GM19455 (cell line): ENCODE data around the gene ARV1.
A peak's percentile ranks its signal among the peaks of the same experiment; 100 is the strongest.
"Not testable (repeated sequence)": the region's sequence is repeated elsewhere in the genome, so short reads cannot be mapped to it uniquely, and the experiment has no call there.

Source experiments
- ATAC-seq: cut with Tn5 transposase; IDR thresholded peaks from one replicate; pipeline ENCODE4 v1.9.1; 2021; ENCODE audit not compliant: unreplicated experiment

ARV1 gene

DNA sequence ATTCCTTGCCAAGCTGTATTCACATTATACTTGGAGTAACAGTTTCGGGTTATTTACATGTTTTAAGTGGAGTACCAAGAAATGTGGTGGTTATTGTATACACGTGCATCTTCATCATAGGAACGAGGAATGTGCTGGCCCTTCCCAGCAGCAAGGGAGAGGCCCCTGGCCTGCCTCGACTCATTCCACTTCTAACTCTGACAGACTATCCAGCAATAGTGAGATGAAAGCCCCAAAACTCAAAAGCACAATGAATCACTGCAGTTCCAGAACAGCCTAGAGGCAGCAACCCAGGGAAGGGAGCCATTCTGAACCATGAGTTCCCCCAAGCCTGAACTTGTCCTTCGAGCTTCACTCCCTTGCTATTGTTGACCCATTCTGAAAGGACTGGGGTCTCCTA, 38.1 kb downstream of the ARV1 start:
- no peak for ATAC-seq

GRCh38 chr1:231019711-231020110, 40.8 kb downstream of the ARV1 start:
- no peak for ATAC-seq

DNA sequence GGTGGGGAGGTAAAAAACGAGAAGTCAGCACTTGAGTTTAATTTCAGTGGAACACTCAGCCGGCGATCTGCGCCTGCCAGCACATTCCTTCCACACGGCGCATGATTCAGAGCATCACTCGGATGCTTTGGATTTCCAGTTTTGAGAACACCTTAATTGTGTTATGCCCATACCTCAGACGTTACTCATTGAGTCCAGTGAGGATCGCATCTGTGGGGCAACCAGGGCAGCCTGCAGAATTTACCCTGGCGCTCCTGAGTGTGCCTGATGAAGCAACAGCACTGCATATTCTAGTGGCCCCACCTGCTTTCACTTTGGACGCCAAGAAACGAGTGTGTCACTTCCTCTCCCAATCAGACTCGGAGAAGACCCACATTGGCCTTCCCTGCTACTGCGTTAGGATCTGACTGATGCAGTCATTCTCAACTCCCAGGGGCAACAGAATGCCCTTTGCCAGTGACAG, 41.3 kb downstream of the ARV1 start:
- no peak for ATAC-seq

DNA sequence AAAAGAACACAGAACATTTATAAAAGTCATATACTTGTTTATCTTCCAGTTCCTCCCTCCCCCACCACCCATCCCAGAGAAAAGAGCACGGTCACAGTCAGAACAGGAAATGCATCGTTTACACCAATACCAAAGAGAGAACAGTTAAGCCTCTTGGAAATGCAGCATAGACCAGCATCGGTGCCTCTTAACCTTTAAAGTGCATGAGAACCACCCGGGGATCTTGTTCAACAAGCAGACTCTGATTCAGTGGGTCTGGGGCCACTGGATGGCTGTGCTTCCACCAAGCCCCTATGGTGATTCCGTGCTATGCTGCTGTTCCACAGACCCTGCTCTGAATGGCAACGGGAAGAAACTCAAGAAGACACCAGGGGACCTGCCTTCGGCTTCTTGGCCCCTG, 41.9 kb downstream of the ARV1 start:
- no peak for ATAC-seq

DNA sequence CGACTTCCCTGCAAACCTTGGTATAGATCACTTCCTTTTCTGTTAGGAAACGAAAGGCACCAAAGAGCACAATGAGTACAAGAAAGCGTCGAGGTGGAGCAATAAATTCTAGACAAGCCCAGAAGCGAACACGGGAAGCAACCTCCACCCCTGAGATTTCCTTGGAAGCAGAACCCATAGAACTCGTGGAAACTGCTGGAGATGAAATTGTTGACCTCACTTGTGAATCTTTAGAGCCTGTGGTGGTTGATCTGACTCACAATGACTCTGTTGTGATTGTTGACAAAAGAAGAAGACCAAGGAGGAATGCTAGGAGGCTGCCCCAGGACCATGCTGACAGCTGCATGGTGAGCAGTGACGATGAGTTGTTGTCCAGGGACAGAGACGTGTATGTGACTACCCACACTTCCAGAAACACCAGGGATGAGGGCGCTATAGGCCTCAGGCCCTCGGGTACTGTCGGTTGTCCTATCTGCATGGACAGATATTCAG, 42.7 kb downstream of the ARV1 start:
- no peak for ATAC-seq

GRCh38 chr1:231022543-231022942, 43.6 kb downstream of the ARV1 start:
- not testable (repeated sequence) for ATAC-seq

DNA sequence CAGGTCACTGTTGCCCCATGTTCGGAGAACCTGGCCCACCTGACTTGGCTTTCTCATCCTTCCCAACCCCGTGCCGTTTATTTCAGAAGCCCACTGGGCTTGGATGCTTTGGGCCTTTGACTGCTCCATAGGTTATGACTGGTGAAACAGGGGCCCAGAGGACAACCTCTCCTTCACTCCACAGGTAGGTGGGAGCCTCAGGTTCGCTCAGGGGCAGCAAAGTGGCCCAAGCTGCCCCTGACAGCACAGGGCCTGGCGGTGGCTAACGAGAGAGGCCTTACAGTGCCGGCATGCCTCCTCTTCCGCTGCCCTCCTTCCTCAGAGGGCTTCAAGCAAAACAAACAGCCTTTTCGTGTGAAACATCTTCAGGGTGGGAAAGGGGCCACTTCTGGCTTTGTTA, 44.3 kb downstream of the ARV1 start:
- ATAC-seq, result no peak

DNA sequence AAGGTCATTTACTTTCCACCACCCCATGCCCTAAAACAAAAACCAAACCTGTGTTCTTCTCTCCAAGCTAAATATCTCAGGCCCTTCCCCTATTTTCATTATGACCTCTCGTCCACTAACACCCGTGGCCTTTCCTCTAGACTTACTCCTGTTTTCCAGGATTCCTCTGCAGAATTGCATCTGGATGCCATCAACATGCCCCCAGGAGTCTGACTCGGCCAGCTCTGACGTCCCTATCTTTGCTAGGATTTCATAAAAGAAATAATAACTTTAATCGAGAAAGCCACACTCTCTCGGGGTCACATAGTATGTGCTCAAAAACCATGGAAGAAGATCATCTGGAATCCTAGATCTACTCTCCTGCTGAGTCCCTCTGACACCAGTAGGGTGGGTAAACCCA, 47.7 kb downstream of the ARV1 start:
- ATAC-seq, result no peak

- ATAC-seq, result no peak
Measured at GRCh38 chr1:231027136-231027925, 48.4 kb downstream of the ARV1 start.

GRCh38 chr1:231027971-231028370, 49.1 kb downstream of the ARV1 start:
- no peak for ATAC-seq

GRCh38 chr1:231028682-231029081, 49.8 kb downstream of the ARV1 start:
- no peak for ATAC-seq

DNA sequence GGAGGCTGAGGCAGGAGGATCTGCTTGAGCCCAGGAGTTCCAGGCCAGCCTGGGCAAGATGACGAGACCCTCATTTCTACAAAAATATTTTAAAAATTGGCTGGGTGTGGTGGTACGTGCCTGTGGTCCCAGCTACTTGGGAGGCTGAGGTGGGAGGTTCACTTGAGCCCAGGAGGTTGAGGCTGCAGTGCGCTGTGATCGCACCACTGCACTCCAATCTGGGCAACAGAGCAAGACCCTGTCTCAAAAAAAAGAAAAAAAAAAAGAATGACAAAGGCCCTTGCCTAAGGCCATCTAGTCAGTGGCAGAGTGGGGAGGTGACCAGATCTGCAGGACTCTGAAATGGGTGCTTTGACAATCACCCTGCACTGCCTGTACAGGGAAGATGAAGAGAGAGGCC, 50.4 kb downstream of the ARV1 start:
- ATAC-seq, result not testable (repeated sequence)

DNA sequence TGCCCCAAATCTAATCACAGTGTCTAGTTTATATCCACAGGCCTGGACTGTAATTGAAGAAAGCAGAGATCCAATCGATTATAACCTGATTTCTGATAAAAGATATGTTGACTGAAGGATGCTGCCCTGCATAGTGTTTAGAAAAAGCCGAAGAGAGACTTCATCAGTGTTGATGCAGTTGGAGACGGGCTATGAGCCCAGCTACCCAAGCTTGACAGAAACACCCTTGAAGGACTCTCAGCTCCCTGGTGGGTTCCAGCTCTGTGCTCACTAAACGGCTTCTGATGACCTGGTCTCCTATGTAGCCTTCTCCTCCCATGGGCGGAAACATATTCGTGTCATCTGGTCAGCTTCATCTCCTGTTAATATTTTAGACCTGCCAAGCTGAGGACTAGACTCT, 50.9 kb downstream of the ARV1 start:
- no peak for ATAC-seq

- ATAC-seq, result no peak
Measured at GRCh38 chr1:231032963-231033362, 54.1 kb downstream of the ARV1 start.

GRCh38 chr1:231035799-231036198, 56.9 kb downstream of the ARV1 start:
- ATAC-seq, result no peak

- ATAC-seq, result no peak
Measured at GRCh38 chr1:231036416-231036815, 57.5 kb downstream of the ARV1 start.

DNA sequence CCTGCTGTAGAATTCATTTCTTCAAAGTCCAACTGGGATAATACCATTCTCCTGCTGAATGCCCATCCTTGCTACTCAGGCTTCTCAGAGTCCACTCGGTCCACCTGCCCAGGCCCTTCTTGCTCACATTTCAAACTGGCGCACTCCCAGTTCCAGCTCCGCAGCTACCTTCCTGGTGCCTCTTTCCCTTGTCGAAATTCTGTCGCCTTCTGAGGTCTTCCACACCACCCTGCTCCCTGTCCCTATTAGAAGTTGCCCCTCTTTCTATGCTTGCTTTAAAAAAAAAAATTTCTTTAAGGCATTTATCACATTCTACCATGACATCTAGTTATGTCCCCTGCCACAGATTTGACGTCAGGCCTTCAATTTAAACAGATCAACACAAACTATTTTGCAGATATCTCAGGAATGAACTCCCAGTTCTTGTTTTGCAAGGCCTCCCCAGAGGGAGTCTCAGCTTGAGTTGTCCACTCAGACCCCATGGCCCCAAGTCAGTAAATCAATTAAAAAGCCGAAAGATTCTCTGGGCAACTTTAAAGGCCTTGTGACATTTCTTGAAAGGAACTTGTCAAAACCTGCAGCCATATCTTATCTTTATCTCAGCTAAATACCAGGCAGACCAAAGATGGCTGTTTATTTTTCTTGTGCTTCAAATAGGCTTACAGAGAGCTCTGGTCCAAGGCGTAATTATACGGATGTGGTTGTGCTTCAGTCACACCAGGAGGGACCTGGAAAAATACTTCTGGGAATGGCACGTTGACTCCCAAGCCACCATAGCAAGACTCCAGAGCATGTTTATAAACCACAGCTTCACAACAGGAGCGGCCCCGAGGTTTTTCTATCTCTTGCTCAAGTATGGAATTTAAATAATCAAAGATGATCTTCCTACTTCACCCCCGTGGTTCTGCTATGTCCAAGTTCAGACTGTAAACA, 59.0 kb downstream of the ARV1 start:
- ATAC-seq, result no peak

DNA sequence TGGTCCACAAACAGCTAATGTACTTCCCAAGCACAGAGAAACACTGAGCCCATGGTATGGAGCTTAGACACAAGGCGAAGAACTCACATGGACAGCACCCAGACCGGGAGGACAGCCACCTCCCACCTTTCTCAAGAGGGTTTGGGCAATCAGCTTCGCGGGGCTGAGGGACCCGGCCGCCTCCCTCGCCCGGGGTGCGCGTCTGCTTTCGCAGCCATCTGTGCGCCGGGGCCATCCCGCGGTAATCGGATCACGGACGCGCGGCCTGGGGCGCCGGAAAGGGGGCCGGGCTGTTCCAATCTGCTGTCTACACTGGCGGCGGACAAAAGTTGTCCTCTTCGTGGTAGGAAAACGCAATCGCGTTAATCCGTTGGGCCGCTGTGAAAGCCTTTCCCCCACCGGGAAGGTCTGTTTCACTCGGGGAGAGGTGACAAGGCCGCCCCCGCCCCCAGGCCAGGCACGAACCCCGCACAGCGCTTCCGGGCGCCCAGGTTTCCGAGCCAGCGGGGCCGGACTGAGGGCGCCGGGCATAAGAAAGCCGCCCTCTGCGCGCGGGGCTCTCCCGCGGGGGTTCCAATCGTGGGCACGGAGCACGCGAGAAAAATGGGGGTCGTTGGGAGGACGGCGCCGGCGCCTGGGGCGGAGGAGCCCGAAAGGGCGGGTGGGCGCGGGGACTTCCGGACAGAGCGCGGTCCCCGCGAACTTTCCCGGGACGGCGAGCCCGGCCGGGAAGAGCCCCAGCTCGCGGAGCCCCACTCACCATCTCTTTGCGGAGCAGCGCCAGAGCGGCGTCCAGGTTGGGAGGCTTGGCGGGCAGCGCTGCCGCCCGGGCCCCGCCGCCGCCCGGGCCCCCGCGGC, 60.5 kb downstream of the ARV1 start:
- ATAC-seq, result peak; percentile 37

DNA sequence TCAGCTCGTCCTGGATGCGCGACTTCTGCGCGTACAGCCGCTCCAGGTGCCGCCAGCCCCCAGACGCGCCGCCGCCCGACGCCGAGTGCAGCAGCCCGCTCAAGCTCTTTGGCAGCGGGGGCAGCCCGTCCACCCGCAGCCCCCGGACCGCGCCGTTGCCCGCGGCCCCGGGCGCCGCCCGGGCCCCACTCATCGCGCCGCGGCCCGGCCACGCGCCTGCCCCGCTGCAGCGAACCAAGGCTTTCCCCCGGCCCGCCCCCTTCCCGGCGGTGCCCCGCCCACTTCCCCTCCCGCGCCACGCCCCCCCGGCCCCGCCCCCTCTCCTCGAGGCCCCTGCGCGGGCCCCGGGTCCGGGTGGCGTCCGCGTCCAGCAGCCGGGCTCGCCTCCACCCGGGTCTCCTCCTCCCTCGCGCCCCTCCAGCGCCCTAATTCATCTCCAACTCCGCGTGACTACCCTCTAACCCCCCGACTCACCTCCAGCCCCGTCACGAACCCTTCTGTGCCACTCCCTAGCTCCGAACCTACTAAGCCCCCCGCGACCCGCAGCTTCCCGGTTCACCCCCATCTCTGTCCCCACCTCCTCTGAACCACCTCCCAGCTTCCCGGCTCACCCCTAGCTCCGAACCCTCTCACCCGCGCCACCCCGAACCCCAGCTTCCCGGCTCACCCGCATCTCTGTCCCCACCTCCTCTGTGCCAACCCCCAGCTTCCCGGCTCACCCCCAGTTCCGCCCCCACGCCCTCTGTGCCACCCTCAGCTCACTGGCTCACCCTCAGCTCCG, 61.3 kb downstream of the ARV1 start, which contains the start of gene FAM89A:
Gene FAM89A, minus strand, starts transcription at position 236 of the 781 bp plus-strand sequence. Its CDS starts 43 bp downstream, at position 193.
- ATAC-seq, result peak; percentile 72
